Measurements from ENCODE around the gene TMEM82. TPM values are rescaled to one million over a fixed set of nuclear protein-coding genes. Genes with fewer than 3 reads are reported as not detected.

Gene TMEM82
- total RNA-seq, 6 experiments from 2014 or later: 15.8 to 33.5 (median 19.1) TPM

GRCh38 chr1:15732686-15733081 is 9.6 kb upstream of the TMEM82 start:
- no peak for DNase-seq
- H3K4me3 ChIP-seq: no peak overlapping the region
- intact Hi-C loops (cut with DNase I): loop anchor here (10.0 kb wide), 1 partner anchor 138 kb away; no protein-coding TSS in a partner anchor
- no peak for TF ChIP-seq CTCF (IDR thresholded peaks at IDR 0.05)
- TF ChIP-seq POLR2A (IDR thresholded peaks at IDR 0.05): no peak
- H3K36me3 ChIP-seq: peaks cover 3 to 60% (median 12%) of the 10 kb centered on the region in 4 donors
- H3K27ac ChIP-seq: no peak overlapping the region
- no peaks in the 10 kb centered on the region for H3K27me3 ChIP-seq
- ATAC-seq: no peak
- no peaks in the 10 kb centered on the region for H3K9me3 ChIP-seq
- H3K4me1 ChIP-seq: peaks cover 0 to 30% (median 12%) of the 10 kb centered on the region in 4 donors
- WGBS (ENCODE audit: insufficient coverage, low coverage, low lambda C conversion rate, missing lambda C conversion rate): 80% methylated on average over 2 of the region's 7 CpGs

GRCh38 chr1:15733218-15733725 is 9.0 kb upstream of the TMEM82 start:
- TF ChIP-seq POLR2A (IDR thresholded peaks at IDR 0.05): no peak
- TF ChIP-seq CTCF (IDR thresholded peaks at IDR 0.05): no peak
- no CpG with 5 or more reads among the region's 11 CpGs for WGBS (ENCODE audit: insufficient coverage, low coverage, low lambda C conversion rate, missing lambda C conversion rate)
- Histone ChIP-seq H3K36me3 (peaks cover 0 to 54% (median 9%) of the 10 kb centered on the region in 4 donors), H3K9me3 (no peaks in the 10 kb centered on the region), H3K27ac (no peak overlapping the region), H3K4me3 (no peak overlapping the region), H3K27me3 (no peaks in the 10 kb centered on the region), H3K4me1 (peaks cover 0 to 31% (median 14%) of the 10 kb centered on the region in 4 donors)
- intact Hi-C loops (cut with DNase I): loop anchor here (10.0 kb wide), 1 partner anchor 138 kb away; no protein-coding TSS in a partner anchor
- DNase-seq: no peak
- ATAC-seq: no peak

- intact Hi-C loops (cut with DNase I): loop anchor here (10.0 kb wide), 1 partner anchor 139 kb away; no protein-coding TSS in a partner anchor
- no peak for TF ChIP-seq POLR2A (IDR thresholded peaks at IDR 0.05)
- no peak for TF ChIP-seq CTCF (IDR thresholded peaks at IDR 0.05)
These were observed 8.5 kb upstream of the TMEM82 start for GRCh38 chr1:15733726-15734226.

GRCh38 chr1:15734296-15734695 is 8.0 kb upstream of the TMEM82 start:
- intact Hi-C loops (cut with DNase I): loop anchor here (10.0 kb wide), 1 partner anchor 139 kb away; no protein-coding TSS in a partner anchor
- TF ChIP-seq POLR2A (IDR thresholded peaks at IDR 0.05) (no peak), CTCF (IDR thresholded peaks at IDR 0.05) (no peak)
- peaks cover 0 to 31% (median 14%) of the 10 kb centered on the region in 4 donors for H3K4me1 ChIP-seq
- WGBS (ENCODE audit: insufficient coverage, low coverage, low lambda C conversion rate, missing lambda C conversion rate): 90% methylated on average over 6 of the region's 13 CpGs
- H3K9me3 ChIP-seq: no peaks in the 10 kb centered on the region
- no peak for ATAC-seq
- H3K4me3 ChIP-seq: no peak overlapping the region
- H3K27me3 ChIP-seq: no peaks in the 10 kb centered on the region
- no peak for DNase-seq
- peak overlapping the region in 1 of 3 donors; percentile 85 for H3K27ac ChIP-seq
- H3K36me3 ChIP-seq: peaks cover 0 to 43% (median 6%) of the 10 kb centered on the region in 4 donors

More at GRCh38 chr1:15733726-15734226, 8.5 kb upstream of the TMEM82 start:
- no peak for DNase-seq
- Histone ChIP-seq H3K4me3 (no peak overlapping the region), H3K9me3 (no peaks in the 10 kb centered on the region), H3K36me3 (peaks cover 0 to 49% (median 7%) of the 10 kb centered on the region in 4 donors), H3K27me3 (no peaks in the 10 kb centered on the region), H3K4me1 (peaks cover 0 to 31% (median 14%) of the 10 kb centered on the region in 4 donors), H3K27ac (no peak overlapping the region)
- ATAC-seq: no peak
- 80% methylated on average over 4 of the region's 27 CpGs for WGBS (ENCODE audit: insufficient coverage, low coverage, low lambda C conversion rate, missing lambda C conversion rate)

Data from right lobe of liver (tissue), 6 donors.